Type B pancreatic cell (in vitro differentiated cells): Measurements from ENCODE around the gene NR5A2. TPM values are rescaled to one million over a fixed set of nuclear protein-coding genes. Genes with fewer than 3 reads are reported as not detected.

Source experiments
- DNase-seq: peaks from one replicate; pipeline ENCODE4 v3.0.0; 2021; ENCODE audit warnings: mixed read lengths; ENCODE audit not compliant: unreplicated experiment; ENCODE audit errors: extremely low spot score
- H3K27ac Mint-ChIP-seq: 2 replicates; pipeline ENCODE4 v1.8.0; 2021; ENCODE audit warnings: mild to moderate bottlenecking, mixed read lengths
- H3K27me3 Mint-ChIP-seq: 2 replicates; pipeline ENCODE4 v1.8.0; 2021; ENCODE audit warnings: mixed read lengths
- H3K36me3 Mint-ChIP-seq: 2 replicates; pipeline ENCODE4 v1.8.0; 2021; ENCODE audit warnings: mixed read lengths
- H3K4me1 Mint-ChIP-seq: one replicate; pipeline ENCODE4 v1.8.0; 2021; ENCODE audit warnings: mixed read lengths; ENCODE audit not compliant: unreplicated experiment
- H3K4me3 Mint-ChIP-seq: 2 replicates; pipeline ENCODE4 v1.8.0; 2021; ENCODE audit warnings: mild to moderate bottlenecking, mixed read lengths
- H3K9me3 Mint-ChIP-seq: 2 replicates; pipeline ENCODE4 v1.8.0; 2021; ENCODE audit warnings: mixed read lengths
- total RNA-seq: library from RNA; stranded (reverse); gene quantifications from 2 replicates; pipeline ENCODE4 v1.2.1, GENCODE V29; 2021; ENCODE audit warnings: low replicate concordance
- TF ChIP-seq, protein P1 (sequence below): fragments of 200-600 bp; sonication (generic); conservative IDR thresholded peaks from 2 replicates; pipeline ENCODE4 v1.5.0; 2021; ENCODE audit warnings: antibody characterized with exemption, mild to moderate bottlenecking

The NR5A2 gene
- total RNA-seq, 1 donor from 2014 or later, result 3.5 TPM

DNA sequence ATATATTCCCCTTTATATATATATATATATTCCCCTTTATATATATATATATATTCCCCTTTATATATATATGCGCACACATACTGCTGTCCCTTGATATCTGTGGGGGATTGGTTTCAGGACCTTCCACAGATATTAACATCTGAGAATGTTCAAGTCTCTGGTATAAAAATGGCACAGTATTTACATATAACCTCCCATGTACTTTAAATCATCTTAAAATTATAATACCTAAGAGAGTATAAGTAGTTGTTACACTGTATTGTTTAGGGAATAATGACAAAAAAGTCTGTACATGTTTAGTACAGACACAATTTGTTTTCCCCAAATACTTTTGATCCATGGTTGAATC, 45.8 kb downstream of the NR5A2 start:
- no peaks in the 10 kb centered on the region for H3K4me1 Mint-ChIP-seq
- TF ChIP-seq, protein P1, sequence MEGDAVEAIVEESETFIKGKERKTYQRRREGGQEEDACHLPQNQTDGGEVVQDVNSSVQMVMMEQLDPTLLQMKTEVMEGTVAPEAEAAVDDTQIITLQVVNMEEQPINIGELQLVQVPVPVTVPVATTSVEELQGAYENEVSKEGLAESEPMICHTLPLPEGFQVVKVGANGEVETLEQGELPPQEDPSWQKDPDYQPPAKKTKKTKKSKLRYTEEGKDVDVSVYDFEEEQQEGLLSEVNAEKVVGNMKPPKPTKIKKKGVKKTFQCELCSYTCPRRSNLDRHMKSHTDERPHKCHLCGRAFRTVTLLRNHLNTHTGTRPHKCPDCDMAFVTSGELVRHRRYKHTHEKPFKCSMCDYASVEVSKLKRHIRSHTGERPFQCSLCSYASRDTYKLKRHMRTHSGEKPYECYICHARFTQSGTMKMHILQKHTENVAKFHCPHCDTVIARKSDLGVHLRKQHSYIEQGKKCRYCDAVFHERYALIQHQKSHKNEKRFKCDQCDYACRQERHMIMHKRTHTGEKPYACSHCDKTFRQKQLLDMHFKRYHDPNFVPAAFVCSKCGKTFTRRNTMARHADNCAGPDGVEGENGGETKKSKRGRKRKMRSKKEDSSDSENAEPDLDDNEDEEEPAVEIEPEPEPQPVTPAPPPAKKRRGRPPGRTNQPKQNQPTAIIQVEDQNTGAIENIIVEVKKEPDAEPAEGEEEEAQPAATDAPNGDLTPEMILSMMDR, result no peak
- DNase-seq, result no peak
- H3K9me3 Mint-ChIP-seq, result no peaks in the 10 kb centered on the region
- H3K4me3 Mint-ChIP-seq, result no peak overlapping the region
- peaks cover 19% of the 10 kb centered on the region for H3K27me3 Mint-ChIP-seq
- no peak overlapping the region for H3K27ac Mint-ChIP-seq
- no peaks in the 10 kb centered on the region for H3K36me3 Mint-ChIP-seq

DNA sequence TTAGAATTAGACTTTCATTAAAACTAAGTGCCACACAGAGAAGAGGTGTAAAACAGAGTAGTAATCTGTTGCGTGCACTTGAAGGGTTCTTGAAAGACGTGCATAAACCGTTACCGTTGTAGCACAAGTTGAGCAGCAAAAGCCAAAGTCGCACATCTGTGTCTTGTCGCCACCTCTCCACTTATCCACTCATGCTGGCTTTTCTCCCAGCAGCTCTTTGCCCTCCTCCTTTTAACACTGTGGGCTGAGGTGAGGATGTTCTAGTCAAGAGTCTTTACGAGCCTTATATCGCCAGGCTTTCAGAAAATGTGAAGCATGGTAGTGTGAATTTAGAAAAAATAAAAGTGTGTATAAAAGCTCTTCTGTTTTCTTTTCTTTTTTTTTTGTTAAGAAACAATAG, 48.0 kb downstream of the NR5A2 start:
- Mint-ChIP-seq H3K27me3 (peaks cover 16% of the 10 kb centered on the region), H3K4me1 (peaks cover 11% of the 10 kb centered on the region), H3K36me3 (no peaks in the 10 kb centered on the region), H3K9me3 (no peaks in the 10 kb centered on the region), H3K27ac (no peak overlapping the region), H3K4me3 (no peak overlapping the region)
- no peak for DNase-seq
- TF ChIP-seq, protein P1, result no peak

DNA sequence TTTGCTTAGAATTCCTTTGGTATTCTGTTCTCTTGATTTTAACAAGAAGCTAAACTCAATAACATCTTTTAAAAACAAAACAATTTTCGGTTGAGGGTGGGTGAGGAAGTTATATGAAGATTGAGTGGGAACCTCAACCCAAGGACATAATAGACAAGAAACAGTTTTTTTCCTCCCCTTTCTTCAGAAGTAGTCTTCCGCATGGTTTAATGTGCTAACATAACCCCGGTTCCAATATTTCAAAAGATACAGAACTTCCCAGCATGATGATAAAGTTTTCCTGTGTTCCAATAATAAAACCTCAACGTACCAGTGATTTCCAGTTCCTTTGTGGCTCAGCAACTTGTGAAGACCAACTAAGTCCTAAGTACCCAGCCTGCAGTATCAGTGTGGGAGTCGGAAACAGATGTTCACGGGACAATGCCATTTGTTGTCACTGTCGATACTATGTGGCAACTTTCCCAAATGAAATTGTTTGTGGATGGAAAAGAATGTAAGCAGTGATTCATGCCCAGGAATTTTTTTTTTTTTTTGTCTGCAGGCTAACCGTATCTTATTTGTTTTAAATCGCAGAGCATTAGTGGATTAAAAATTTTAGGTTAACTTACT, 48.5 kb downstream of the NR5A2 start:
- H3K27me3 Mint-ChIP-seq, result peaks cover 16% of the 10 kb centered on the region
- H3K9me3 Mint-ChIP-seq, result no peaks in the 10 kb centered on the region
- no peak overlapping the region for H3K4me3 Mint-ChIP-seq
- no peak for DNase-seq
- H3K4me1 Mint-ChIP-seq, result peaks cover 11% of the 10 kb centered on the region
- no peak overlapping the region for H3K27ac Mint-ChIP-seq
- TF ChIP-seq, protein P1, result no peak
- no peaks in the 10 kb centered on the region for H3K36me3 Mint-ChIP-seq

DNA sequence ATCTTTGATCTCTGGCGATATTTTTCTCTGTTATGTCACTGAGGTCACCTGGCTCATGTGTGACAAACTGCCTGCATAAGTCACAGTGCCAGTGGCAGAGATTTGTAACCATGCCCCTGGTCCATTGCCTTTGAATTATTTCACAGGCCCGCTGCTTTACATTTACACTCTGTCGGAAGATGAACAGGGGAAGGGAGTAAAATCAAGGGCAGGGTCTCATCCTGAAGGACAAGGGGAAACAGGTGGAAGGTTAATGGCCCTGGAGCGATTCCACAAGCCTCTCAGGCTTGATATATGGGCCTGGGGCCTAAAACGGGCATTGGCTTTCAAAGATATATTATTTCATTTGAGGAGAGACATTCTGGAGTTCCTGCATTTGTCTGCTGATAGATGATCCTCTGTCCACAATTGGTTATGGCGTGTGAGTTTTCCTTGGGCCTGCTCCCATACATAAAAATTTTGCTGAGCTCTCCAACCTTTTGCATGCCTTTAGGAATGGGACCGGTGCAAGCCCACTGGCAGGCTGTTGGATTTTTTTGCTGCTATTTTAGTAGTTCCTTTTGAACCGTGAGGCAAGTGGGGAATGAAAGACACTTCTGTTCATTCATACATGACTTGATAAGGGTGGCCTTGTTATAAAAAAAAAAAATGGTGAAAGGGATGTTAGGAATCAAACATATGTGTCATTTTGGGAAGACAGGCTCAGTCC, 51.9 kb downstream of the NR5A2 start:
- Mint-ChIP-seq H3K9me3 (no peaks in the 10 kb centered on the region), H3K4me3 (no peak overlapping the region), H3K27ac (no peak overlapping the region), H3K27me3 (peaks cover 24% of the 10 kb centered on the region), H3K36me3 (no peaks in the 10 kb centered on the region), H3K4me1 (peaks cover 19% of the 10 kb centered on the region)
- DNase-seq, result no peak
- TF ChIP-seq, protein P1, result no peak

DNA sequence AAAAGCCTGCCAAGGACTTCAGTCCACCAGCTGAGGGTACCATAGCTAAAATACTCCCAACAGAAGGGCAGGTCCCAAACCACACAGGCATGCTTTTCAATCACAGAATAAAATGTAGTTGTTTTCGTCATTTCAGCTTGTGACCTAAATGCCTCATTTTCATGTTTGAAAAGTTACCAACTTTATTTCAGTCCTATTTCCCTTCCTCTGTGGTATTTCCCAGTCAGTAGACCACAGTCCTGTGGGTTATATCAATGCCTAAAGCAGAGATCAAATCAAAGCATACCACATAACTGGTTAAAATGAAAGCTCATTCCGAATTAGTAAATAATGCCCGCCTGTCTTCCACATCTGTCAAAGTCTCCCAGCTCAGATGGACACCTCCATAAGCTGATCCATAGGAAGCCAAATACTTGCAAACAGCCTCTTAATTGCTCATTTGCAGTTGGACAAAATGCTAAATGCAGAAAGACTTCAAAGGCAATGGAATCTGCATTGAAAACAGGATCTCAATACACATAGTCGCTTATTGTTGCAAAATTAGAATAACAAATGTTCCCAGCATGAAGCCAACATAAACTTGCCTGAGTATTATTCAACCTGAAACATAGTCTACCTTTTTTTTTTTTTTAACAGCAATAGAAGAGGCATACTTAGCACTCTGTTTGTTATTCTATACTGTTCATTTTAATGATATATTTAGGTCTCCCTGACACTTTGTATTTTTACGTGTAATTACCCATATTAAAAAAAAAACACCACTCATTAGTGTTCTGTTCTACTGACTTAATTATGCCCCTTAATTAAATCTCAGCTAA, 53.9 kb downstream of the NR5A2 start:
- Mint-ChIP-seq H3K9me3 (no peaks in the 10 kb centered on the region), H3K27ac (no peak overlapping the region), H3K4me3 (no peak overlapping the region), H3K27me3 (peaks cover 16% of the 10 kb centered on the region), H3K4me1 (peaks cover 31% of the 10 kb centered on the region), H3K36me3 (no peaks in the 10 kb centered on the region)
- TF ChIP-seq, protein P1, result no peak
- DNase-seq, result no peak
